ENCODE data around the gene EAF1. TPM values are rescaled to one million over a fixed set of nuclear protein-coding genes. Genes with fewer than 3 reads are reported as not detected.
"Not testable (repeated sequence)": the region's sequence is repeated elsewhere in the genome, so short reads cannot be mapped to it uniquely, and the experiment has no call there.

EAF1 gene
- total RNA-seq, 1 donor from 2014 or later: 7.8 TPM

DNA sequence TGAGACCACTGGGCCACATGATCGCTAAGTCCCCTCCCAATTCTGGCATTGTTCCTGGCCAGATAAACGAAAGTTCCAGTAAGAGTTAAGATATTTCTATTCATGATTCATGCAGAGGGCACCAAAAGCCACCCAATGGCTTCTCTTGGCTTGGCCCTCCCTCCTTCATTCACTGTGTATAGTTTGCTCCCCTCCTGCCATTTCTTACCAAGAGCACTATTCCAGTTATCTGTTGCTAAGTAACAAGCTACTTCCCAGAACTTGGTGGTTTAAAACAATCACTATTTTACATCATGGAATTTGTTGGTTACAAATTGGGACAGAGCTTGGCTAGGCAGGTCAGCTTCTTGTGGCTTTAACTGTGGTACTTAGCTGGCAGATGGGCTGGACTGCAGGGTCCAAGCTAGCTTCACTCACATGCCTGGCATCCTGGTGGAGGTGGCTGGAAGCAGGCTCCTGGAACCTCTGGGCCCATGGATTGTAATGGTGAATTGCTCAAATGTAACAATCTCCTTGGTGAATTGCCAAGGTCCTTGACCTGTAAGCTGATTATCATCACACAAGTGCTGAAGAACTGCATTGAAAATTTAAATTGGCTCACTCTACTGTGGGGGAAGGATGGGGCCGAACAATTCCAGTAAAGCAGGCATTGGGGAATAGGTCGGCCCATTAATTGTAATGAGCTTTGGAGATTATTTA lies 16.6 kb downstream of the EAF1 start:
- no peak for ATAC-seq (ENCODE audit: poor library complexity)
- intact Hi-C loops (cut with DNase I): no loop called here
- no peak for DNase-seq

DNA sequence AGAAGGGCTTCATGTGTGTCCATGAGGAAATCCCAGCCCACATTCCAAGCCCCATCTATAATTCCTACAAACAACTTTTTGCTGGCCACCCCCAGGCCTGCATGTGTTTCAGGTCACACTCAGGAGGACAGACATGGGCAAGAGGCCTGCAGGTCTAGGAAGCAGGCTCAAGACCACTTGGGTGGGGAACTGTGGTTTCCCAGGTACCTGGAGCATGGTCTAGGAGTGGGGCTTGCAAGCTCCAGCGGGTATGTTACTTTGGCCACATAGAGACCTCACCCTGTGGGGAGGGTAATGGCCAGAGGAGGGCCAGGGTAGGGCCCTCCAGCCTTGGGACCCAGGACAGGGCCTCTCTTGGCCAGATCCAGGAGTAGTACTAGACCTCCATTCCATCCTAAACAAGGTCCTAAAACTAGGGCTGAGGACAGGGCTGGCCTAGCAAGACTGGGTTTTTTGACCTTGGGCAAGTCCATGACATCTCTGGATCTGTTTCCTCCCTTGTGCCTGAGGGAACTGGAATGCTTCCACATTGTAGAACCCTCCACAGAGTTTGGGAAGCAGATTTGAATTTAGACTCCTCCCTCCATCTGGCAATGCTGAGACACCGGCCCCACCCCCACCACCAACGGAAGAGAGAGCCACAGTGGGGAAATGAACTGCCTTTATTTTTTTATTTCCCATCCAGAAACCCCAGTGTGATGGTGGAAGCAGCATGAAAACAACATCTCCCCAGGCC lies 22.3 kb downstream of the EAF1 start:
- DNase-seq: no peak
- no peak for ATAC-seq (ENCODE audit: poor library complexity)
- intact Hi-C loops (cut with DNase I): no loop called here

DNA sequence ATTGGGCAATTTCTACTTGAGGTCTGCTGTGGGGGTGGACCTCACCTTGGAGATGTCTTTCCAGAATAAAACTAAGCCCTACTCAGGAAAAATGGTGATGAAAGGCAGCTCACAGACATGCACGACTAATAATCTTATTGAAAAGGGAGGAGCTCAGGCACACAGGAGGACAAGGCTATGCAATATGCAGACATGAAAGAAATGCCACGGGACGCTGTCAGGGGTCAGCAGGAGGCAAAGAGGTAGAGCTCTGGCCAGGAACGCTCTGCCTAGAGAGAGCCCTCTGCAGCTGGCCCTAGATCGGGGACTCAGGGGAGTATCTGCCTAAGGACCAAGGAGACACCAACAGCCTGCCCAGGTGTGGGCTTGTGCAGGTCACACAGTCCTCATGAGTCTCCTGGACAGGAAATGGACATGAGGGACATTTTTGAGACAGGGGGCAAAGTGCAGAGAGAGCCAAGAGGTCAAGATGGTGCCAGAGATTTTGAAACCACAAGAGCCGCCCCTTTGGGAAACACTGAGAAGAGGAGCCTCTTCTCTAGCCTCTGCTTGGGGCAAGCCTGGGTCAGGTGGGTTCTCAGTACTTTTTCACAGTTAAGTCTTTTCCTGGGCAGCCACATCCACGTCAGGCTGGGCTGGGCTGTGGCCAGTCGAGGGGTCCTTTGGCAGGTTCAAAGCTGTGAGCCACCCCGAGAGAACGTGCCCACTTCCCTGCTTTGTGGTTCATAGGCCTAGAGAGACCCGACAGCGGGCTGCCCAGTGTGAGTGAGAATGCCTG lies 23.2 kb downstream of the EAF1 start:
- DNase-seq: no peak

DNA sequence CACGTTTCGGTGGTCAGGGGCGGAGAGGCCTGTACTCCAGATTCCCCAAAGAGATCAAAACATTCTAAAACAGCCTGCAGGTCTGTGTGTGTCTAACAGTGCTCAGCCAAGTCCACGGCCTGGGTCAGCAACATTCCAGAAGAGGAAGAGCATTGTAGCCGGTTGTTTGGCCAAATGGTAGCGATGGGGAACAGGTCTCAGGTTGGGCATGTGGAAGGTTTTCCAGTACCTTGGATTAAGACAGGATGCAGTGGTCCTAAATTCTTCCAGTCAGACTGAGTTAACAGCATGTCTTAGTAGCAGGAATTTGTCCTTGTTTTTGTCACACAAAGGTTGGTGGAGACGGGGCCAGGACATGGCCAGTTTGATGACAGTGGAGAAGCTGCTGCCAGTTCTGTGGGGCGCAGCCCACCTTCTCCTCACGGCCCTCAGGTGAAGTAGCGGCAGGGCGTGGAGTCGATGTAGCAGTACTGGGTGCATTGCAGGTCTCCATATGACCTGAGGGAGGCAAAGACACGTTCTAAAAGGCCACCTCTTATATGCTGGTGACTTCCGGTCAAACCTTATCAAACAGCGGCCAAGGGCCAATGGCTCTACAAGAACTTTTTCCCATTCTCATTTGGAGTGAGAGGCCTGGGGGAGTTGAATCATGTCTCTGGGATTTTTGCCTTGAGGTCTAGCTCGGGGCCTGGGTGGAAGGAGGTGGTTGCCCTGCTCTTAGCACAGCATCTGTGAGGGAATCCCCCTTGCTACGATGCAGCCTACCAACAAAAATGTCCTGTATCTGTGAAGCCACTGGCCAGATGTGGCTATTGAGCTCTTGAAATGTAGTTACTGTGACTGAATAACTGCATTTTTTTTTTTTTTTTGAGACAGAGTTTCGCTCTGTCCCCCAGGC lies 24.1 kb downstream of the EAF1 start:
- no peak for ATAC-seq (ENCODE audit: poor library complexity)
- intact Hi-C loops (cut with DNase I): no loop called here
- no peak for DNase-seq

More for the DNA sequence above, 23.2 kb downstream of the EAF1 start:
- intact Hi-C loops (cut with DNase I): no loop called here
- ATAC-seq (ENCODE audit: poor library complexity): no peak

DNA sequence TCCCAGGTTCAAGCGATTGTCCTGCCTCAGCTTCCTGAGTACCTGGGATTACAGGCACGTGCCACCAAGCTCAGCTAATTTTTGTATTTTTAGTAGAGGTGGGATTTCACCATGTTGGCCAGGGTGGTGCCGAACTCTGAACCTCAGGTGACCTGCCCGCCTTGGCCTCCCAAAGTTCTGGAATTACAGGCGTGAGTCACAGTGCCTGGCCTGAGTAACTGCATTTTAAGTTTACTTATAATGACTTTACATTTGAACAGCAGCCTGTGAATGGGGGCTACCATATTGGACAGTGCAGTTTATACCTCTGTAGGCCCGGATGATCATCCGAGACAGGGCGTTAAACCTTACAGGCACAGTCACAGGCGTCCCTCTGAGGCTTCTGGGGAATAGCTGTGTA lies 24.8 kb downstream of the EAF1 start:
- DNase-seq (no peak), ATAC-seq (ENCODE audit: poor library complexity) (no peak)
- intact Hi-C loops (cut with DNase I): no loop called here

DNA sequence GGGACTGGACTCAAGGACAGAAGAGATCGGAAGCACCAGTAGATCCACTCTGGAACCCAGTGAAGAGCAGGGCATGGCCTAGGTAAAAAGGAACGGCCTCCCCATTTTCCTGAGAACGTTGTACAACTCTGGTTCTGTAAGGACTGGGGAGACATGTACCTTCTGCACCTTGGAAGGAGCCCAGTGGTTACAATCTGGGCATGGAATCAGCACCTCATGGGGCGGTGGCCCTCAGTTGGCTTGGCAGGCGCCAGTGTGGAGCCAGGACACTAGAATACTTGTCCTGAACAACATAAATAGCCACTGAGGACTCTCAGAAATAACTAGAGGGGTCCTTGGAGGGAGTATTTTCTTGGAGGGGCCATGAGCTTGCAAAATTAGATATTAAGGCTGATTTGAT lies 25.6 kb downstream of the EAF1 start:
- DNase-seq: no peak
- intact Hi-C loops (cut with DNase I): no loop called here
- no peak for ATAC-seq (ENCODE audit: poor library complexity)

DNA sequence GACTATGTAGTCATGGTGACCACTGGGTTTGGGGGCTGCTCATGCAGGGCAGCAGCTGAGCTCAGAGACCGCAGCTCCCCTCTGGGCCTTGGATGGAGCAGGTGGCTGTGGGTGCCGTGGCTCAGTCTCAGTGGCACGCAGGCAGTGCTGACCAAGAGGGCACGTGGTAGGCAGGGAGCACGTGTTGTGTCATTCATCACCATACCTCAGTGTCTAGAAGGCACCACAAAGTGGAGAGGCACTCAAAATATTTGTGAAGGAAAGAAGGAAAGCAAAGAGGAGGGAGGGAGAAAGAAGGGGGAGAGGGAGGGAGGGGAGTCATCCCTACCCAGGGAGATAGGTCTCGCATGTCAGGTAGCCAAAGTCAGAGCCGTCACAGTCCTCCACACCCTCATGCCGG lies 26.1 kb downstream of the EAF1 start:
- ATAC-seq (ENCODE audit: poor library complexity) (no peak), DNase-seq (no peak)
- intact Hi-C loops (cut with DNase I): no loop called here

DNA sequence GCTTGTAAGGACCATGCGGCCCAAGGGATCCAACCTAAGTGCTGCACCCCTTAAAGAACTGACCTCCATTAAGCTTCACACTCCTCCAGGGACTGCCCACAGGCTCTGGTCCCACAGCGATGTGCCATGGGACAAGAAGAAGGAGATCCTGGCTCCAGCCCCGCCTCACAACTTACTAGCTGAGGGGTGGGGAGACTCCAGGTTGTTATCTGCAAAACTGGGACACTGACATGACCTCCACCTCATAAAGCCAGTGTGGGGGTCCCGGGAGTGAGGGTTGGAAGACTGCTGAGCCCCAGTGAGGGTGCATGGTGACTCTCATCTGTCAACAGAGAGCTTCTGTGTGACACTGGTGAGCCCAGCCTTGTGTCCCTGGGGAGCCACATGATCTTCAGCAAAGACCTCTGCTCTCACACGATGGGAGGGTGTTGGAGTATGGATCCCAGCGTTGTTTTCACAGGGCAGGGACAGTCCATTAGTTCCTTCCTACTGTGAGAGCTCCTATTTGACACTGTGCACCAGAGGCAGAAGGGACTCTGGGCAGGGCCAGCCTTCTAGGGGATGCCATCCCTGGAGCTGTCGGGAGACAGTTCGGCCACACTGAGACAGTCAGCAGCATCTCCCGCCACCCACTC lies 26.7 kb downstream of the EAF1 start:
- intact Hi-C loops (cut with DNase I): no loop called here
- ATAC-seq (ENCODE audit: poor library complexity): no peak
- no peak for DNase-seq

DNA sequence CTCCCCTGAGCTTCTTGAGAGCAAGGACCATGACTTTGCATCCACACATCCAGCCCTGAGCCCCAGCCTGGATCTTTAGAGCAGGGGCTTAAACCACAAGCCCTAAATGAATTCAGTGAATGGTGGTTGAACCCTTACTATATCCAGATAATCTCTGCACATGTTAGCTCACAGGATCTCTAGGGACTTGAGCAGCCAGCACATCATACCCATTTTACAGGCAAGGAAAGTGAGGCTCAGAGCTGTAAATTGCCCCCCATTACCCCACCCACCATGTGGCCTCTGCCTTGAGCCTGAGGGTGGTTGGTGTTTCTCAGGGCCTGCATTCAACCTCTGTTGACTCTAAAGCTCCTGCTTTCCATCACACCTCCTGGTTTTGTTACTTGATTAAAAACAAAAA lies 27.6 kb downstream of the EAF1 start:
- ATAC-seq (ENCODE audit: poor library complexity): no peak

DNA sequence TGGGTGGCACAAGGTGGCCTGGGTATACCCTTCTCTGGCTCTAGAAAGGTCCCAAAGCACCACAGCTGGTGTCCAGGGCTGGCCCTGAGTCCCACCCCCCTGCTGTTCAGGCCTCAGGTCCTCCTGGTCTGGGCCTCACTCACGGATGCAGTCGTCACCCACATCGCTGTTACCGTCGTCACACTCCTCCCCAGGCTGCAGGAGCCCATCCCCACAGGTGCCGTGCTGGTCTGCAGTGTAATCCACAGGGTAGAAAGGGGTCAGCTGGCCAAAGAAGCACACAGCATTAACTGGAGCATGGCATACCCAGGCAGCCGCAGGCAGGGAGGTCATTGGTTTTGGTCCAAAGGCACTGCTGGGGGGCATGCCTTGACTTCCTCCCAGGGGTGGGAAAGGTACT lies 28.4 kb downstream of the EAF1 start:
- DNase-seq: no peak
- intact Hi-C loops (cut with DNase I): no loop called here
- ATAC-seq (ENCODE audit: poor library complexity): no peak

More for the DNA sequence above, 27.6 kb downstream of the EAF1 start:
- intact Hi-C loops (cut with DNase I): no loop called here
- DNase-seq: no peak

DNA sequence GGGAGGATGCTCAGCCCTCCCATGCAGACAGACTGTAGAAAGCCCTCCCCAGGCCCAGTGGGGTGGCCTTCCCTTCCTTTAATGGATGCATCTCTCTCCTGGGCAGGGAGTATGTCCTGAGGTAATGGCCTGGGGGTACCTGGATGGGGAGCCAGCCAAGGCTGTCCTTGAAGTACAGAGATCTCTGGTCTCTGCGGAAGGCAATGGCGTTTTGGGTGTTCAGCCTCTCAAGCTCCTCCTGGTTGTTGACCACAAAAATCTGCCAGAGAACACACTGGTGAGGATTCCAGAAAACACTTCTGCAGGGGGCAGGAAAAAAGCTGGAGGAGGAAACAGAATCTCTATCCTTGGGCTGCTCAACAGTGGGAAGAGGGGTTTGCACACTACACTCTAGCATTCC lies 28.9 kb downstream of the EAF1 start:
- ATAC-seq (ENCODE audit: poor library complexity) (no peak), DNase-seq (no peak)
- intact Hi-C loops (cut with DNase I): no loop called here

DNA sequence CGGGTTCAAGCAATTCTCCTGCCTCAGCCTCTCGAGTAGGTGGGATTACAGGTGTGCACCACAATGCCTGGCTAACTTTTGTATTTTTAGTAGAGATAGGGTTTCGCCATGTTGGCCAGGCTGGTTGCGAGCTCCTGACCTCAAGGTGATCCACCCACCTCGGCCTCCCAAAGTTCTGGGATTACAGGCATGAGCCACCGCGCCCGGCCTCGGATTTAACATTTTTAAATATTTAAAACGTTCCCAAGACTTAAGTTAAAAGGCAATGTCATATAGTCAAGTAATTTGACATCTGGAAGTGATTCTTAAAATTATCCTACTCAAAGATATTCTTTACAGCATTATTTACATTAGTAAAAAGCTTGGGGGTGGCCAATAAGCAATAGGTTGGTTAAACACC lies 29.5 kb downstream of the EAF1 start:
- intact Hi-C loops (cut with DNase I); DNase-seq; ATAC-seq (ENCODE audit: poor library complexity): not testable (repeated sequence)

DNA sequence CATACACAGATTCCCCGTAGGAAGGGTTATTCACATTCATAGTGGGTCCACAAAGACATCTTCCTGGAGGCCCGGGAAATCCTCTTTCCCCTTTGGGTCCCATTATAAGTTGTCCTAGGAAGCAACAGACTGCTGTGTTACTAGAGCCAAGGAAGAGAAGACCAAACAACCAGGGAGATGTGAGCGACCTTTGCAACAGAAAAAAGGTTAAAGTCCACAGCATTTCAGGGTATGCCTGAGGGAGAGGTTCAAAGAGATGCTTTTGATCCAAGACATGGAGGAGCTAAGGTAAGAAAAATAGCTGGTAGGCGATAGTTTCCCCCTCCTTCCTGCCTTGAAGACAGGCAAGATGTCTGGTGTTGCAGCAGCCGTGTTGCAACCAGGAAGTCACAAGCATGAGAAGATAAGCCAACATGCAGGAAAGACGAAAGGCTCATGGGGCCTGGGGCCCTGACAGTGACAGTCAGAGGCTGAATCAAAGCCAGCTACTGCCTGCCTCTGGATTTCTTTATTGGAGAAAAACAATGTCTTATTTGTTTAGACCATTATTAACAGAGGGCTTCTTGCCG lies 30.9 kb downstream of the EAF1 start:
- intact Hi-C loops (cut with DNase I): no loop called here
- no peak for DNase-seq
- ATAC-seq (ENCODE audit: poor library complexity): no peak

DNA sequence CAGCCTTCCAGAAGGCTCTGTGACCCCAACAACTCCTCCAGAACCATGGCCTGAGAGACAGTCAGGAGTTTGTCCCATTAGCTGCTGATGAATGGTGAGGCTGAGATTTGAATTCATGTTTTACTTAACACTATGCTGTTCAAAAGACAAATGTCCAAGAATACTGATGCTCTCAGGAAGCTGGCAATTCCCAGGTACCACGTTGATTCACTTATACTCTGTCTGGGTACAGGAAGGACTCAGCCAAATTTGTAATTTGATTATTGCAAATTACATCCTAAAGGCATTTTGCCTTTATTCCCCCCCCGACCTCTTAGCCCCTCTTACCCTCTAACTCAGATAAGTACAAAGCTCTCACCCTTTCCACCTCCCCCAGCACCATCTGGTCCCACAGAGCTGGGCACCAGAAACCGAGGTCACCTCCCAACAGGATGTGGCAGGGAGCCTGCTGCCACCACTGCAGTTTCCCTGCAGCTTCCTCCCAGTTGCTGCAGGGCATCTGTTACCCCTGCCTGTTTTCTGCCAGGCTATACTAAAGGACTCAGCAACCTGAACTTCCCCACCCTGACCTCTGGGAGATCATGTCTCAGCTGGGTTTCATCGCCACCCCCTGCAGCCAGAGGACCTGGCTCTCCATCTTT lies 33.6 kb downstream of the EAF1 start:
- intact Hi-C loops (cut with DNase I): no loop called here
- ATAC-seq (ENCODE audit: poor library complexity) (no peak), DNase-seq (no peak)

DNA sequence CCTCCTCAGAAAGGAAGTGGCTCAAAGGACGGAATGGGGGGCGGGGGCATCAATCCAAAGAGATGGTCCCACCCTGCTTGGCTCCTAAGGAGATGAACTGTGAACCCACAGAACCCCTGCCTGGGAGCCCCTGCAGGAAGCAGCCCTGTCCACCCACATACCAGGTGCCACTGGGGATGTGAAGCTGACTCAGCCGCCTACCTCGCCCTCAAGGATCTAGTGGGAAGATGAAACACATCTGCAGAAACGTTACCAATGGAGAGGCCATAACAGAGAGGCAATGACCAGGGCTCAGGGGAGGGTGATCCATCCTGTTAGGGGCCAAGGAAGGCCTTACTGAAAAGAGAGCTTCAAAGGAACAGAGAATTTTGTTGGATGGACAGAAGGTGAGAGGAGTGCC lies 35.1 kb downstream of the EAF1 start:
- DNase-seq (no peak), ATAC-seq (ENCODE audit: poor library complexity) (no peak)
- intact Hi-C loops (cut with DNase I): no loop called here

DNA sequence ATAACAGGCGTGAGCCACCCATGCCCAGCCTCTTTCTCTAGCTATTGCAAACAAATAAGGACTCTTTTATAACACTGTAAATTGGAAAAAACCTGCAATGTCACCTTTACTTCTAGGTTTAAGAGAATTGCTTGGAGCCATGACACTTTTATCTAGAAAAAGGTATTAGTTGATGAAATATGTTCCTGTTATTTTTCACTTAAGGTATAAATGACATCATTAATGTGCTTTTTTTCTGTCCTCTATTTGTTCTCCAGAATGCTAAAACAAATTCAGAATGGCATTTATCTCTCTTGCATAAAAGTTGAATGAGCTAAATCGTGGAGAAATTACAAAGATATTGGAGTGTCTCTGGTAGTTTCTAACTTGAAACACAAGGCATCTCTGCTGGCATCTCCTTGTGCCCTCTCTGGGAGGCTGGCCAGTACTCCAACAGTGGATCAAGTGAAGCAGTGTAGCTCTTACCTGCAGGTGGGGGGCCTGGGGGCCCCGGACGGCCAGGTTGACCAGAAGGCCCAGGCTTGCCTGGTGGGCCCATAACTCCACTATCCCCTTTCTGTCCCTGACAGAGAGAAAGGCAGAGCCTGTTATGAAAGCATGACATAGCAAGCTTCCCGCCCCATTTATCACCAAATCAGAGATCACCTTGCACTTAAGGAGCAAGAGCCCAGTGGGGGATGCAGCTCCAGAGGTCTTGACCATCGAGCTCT lies 38.6 kb downstream of the EAF1 start:
- intact Hi-C loops (cut with DNase I): no loop called here
- ATAC-seq (ENCODE audit: poor library complexity): no peak
- no peak for DNase-seq
